GM18505 (cell line): ENCODE measurements around the gene SLC13A3.

ENCODE experiments used
- ATAC-seq: cut with Tn5 transposase; IDR thresholded peaks from one replicate; pipeline ENCODE4 v1.9.1; 2021; ENCODE audit not compliant: unreplicated experiment
- POLR2A ChIP-seq: IDR thresholded peaks from 4 replicates; pipeline ENCODE4 v1.6.1; 2011; ENCODE audit warnings: borderline replicate concordance; ENCODE audit not compliant: insufficient read depth, insufficient read length; ENCODE audit errors: extremely low read depth

Gene SLC13A3

DNA sequence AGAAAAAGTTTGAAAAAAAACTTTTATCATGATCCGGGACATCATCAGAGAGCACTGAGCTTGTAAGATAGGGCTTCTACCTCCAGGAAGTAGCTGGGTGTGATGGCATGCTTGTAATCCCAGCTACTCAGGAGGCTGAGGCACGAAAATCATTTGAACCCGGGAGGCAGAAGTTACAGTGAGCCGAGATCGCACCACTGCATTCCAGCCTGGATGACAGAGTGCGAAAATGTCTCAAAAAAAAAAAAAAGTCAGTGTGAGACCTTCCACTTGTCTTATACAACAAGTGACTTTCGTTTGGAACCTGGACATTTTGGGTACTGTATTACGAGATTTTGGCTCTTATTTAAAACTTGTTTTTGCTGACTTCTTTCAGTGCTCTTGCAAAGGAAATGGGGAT lies 5.9 kb upstream of the SLC13A3 start:
- no peak for TF ChIP-seq POLR2A
- no peak for ATAC-seq

DNA sequence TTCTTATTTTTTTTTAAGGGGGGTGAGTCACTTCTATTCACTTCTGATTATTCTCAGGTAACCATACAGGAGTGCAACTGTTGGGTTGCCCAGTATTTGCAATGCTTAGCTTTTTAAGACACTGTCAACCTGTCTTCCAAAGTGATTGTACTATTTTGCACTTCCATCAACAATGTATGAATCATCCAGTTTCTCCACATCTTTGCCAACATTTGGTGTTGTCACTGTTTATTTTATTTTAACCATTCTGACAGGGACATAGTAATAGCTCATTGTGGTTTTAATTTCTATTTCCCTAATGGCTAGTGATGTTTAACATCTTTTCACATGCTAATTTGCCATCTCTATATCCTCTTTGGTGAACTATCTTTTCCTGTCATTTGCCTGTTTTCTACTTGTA lies 1.4 kb upstream of the SLC13A3 start:
- TF ChIP-seq POLR2A: no peak
- ATAC-seq: no peak

DNA sequence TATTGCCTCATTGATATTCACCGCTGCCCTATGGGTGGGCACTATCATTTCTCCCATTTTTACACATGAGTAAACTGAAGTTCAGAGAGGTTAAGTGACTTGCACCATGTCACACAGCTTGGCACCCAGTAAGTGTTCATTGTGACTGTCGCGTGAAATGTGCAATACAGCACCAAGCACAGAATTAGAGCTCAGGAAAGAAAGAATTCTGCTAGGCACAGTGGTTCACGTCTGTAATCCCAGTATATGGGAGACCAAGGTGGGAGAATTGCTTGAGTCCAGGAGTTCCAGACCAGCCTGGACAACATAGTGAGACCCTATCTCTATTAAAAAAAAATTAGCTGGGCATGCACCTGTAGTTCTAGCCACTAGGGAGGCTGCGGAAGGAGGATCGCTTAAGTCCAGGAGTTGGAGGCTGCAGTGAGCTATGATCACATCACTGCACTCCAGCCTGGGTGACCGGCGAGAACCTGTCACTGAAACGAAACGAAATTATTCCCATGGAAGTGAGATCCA lies 626 bp downstream of the SLC13A3 start:
- ATAC-seq: no peak
- TF ChIP-seq POLR2A: no peak

DNA sequence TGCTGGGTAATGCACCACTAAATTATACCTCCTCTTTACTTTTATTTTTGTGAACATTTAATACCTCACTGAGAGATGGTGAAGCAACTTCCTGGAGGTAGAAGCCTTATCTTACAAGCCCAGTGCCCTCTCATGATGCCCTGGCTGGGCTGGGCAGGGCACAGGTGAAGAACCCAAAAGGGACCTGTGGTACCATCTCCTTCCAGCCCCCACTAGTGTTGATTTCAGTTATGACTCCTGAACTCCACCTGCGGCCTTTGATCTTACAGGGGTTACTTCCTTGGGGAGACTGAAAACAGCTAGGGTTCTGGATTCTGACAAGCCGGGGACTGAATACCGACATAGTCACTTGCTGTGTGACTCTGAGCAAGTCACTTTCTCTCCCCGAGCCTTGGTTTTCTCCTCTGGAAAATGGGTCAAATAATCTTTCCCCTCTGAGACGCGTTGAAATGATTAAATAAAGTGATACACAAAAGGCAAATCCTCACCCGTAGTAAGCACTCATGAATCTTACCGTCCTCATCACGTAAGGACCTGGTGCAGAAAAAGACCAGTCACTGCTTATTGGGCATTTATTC lies 1.2 kb downstream of the SLC13A3 start:
- no peak for ATAC-seq
- TF ChIP-seq POLR2A: no peak

DNA sequence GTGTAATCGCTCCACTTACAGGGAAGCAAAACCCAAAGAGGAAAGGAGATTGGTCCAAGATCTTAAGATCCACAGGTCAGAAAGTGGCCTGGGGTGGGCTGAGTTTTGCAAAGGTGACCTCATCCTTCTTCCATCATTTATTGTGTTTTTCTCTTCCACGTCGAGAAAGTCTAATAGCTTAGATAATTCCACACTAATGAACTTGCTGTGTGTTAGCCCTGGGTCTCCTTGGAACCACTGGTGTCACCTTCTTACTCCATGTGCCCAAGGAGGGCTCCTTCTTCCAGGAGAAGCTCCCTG lies 1.7 kb downstream of the SLC13A3 start:
- no peak for TF ChIP-seq POLR2A
- no peak for ATAC-seq

DNA sequence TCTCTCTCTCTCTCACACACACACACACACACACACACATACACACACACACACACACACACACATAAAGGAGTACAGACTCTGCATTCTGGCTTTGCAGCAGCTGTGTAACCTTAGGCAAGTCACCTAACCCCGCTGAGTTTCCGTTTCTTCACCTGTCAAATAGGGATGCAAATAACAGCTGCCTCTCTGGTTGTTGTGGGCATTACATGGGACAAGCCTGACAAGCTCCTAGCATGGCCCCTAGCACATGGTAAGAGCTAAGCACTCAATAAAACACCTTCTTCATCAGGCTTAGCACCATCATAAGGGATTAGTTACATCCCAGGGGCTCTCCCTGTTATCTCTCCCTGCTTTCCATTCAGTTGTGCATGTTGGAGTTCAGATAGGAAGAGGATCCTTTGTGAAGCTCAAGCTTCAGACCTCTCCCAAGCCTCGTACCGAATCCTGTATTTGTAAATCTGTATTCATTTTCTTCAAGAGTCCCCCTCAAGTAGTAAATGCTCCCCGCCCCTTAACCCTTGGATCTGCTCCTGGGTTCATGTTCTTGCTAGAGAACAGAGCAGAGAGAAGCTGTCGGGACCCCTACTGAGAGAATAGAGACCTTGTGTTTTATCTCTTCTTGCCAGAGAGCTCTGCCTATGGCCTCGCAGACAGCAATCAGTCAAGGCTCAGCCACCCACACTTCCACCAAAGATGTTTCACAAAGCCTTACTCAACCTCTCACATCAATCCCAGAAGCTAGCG lies 2.2 kb downstream of the SLC13A3 start:
- no peak for ATAC-seq
- no peak for TF ChIP-seq POLR2A

DNA sequence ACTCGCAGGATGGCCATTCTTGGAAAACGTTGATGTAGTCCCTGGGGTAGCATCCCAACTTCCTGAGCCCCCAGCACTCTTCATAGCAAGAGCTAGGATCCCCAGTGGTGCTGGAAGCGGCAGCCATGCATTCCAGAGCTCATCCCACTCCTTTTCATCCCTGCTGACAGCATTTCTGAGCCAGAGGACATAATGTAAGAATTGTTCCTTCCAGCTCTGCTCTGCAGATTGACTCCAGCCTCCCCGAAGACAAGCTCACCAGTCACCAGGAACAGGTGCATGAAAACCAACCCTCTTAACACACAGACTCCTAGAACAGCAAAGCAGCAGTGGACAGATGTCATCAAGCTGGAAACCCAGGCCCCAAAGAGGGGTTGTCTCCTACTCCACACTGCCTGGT lies 3.8 kb downstream of the SLC13A3 start:
- ATAC-seq: no peak
- no peak for TF ChIP-seq POLR2A

DNA sequence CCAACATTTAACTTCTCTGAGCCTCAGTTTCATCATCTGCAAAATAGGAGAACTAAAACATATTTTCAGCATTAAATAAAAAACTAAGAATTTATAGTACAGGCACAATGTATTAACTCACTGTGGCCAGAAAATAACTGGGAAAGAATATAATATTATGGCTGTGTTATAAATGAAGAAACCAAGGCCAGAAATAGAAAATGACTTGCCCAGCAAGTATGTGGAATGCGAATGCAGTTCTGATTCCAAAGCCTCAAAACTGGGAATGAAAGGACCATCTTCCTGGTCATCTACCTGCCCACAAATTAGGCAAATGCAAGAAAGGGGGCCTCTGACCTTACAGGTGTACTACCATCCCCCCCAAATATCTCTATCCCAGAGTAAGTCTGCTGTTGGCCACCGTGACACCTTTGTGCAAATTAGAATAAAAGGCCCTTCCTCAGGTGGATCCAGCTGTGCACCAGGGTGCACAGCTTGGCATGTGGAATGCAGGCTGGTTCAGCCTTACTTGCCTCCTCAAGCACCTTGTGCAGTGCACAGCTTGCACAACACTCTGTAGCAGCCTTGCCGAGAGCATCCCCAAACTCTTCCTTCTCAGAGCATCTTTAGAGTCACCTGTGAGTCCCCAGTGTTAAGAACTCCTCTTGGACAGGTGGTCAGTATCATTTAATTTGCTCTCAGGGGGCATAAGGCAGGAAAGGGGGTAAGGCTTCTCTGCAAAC lies 4.4 kb downstream of the SLC13A3 start:
- no peak for TF ChIP-seq POLR2A
- no peak for ATAC-seq

DNA sequence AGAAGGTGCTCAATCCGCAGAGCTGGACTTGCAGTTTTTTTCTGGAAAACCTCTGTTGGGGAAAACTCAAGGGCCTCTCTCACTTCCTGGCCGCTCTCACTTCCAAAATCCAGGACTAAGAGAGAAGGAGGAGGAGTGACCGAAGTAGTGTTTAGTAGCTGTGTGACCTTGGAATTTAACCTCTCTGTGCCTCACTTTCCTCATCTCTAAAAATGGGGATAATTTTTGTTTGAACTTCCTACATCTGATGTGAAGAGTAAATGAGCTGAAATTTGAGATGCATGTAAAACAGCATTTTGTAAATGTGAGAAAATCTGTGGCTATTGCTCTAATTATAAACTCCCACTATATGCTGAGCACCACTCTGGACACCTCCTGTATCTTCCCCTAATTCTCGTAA lies 5.1 kb downstream of the SLC13A3 start:
- no peak for ATAC-seq
- no peak for TF ChIP-seq POLR2A

DNA sequence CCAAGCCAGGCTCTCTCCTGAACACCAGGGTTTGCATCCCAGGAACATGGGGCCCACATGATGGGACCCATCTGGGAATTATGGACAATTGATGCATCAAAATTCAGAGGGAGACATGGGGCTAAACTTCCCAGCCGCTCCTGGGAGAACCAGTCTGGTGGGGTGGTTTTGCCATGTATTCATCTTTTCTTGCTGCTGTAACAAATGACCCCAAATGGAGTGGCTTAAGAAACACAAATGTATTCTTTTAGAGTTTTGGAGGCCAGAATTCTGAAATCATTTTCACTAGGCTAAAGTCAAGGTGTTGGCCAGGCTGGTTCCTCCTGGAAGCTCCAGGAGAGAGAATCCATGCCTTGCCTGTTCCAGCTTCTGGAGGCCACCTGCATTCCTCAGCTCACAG lies 6.5 kb downstream of the SLC13A3 start:
- TF ChIP-seq POLR2A: no peak
- no peak for ATAC-seq

DNA sequence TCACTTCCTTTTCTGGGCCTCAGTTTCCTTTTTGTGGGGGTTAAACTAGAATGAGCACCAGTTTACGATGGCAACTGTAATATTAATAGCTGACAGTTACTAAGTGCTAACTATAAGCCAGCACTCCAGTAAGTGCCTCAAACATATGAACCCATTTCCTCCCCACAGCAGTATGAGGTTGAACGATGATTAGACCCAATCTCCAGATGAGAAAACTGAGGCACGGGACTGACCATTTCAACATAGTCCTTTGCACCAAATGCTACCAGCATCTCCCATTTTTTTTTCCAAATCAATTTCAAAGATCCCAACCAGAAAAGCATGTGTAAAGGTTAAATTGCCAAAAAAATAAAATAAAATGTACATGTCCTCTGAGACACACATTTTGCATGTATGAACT lies 7.1 kb downstream of the SLC13A3 start:
- TF ChIP-seq POLR2A: no peak
- ATAC-seq: no peak

DNA sequence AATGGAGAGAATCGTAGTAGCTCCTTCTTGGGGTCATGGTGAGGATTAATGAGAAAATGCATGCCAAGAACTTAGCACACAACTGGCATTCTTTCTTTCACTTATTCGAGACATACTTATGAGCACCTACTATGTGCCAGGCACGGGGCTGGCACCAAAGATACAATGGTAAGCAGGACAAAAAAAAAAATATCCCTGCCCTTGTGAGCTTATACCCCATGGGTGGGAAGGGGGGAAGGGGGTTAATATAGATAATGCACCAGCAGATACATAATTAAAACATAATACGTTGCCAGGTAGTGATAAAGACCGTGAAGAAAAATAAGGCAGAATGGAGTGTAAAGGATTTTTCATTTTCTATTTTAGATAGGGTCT lies 8.3 kb downstream of the SLC13A3 start:
- no peak for ATAC-seq
- TF ChIP-seq POLR2A: no peak

DNA sequence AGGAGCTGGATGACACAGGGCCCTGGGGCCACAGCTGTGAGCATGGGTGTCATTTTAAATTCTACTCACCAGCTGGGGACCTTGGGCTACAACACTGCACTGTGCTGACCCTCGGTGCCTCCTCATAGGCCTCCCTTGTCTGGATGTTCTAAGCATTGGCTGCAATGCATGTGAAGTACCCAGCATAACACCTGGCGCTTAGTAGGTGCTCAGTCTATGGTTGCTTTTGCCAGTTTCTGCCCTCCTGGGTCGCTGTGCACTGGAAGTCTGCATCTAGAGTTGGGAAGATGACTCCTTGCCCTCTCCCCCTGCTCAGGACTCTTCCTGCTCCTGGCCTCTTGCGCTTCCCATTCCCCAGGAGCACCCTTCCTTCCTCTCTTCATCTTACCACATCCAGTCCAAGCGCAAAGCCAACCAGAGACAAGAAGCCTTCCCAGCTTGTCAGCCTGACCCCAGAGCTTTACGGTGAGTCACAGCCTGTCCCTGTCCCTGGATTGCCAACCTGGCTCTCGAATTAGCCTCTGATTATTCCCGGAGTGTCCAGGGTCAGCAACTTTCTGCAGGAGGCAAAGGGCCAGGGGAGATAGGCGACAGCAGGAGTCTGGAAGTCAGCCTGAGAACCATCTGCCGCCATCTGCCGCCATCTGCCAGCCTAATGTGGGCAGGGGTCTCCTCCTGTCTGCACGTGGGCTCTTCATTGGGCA lies 8.8 kb downstream of the SLC13A3 start:
- no peak for TF ChIP-seq POLR2A
- ATAC-seq: no peak
